ENCODE results near the gene NXN.
"Not testable (repeated sequence)": the region's sequence is repeated elsewhere in the genome, so short reads cannot be mapped to it uniquely, and the experiment has no call there.

Gene NXN

GRCh38 chr17:752002-752619 is 227.5 kb downstream of the NXN start, which contains the start of gene GEMIN4:
TSS of gene GEMIN4 (minus strand) at chr17:752264. CDS start at chr17:752142, 122 bp downstream.
- DNase-seq = peak; percentile 92 to 94

GRCh38 chr17:751269-752001 is 228.1 kb downstream of the NXN start:
- DNase-seq = peak; percentile 17 to 26

DNA sequence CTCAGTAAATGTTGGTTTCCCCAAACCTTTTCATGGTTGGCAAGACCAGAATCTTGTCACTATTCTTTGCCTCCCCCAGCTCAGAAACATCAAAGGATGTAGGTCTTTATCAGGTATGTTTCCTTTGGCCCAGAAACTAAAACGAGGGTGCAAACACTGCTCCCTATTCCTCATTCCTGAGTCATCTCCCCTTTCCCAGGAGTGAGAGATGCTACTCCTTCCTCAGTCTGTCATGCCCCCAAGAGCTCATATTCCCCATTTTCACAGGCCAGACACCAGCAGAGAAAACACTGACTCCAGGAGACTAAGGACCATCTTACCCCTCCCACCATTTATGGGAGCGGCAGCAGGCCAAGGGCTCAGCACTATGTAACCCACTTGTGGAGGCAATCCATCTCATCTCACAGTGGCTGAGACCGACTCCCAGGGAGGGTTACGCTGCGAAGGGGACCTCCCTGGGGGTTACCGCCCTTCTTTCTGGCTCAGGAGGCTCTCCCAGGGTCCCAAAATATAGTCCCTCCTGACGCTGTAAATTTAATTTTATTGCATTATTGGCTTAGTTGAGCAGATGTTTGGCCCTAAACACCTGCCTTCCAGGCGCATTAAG is 229.0 kb downstream of the NXN start:
- peak in 1 of 2 experiments; percentile 5 for DNase-seq

GRCh38 chr17:749359-749758 is 230.2 kb downstream of the NXN start:
- DNase-seq = not testable (repeated sequence)
